ENCODE data around the gene UIMC1.

DNA sequence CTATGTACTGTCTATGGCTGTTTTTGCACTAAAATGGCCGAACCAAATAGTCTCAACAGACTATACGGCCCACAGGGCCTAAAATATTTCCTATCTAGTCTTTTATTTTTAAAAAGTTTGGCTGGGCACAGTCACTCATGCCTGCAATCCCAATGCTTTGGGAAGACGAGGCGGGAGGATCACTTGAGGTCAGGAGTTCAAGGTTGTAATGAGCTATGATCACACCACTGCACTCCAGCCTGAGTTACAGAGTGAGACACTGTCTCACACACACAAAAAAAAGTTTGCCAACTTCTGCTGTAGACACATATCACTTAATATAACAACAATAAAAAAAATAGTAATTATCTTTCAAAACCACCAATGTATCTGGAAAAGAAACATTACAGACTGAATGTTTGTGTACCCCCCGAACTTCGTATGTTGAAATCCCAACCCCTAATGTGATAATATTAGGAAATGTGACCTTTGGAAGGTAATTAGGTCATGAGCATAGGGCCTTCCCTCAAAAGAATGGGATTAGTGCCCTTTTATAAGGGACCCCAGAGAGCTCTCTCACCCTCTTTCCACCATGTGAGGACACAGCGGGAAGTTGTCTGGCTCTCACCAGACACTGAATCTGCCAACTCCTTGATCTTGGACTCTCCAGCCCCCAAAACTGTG, 53.9 kb downstream of the UIMC1 start:
- TF ChIP-seq, protein P1, sequence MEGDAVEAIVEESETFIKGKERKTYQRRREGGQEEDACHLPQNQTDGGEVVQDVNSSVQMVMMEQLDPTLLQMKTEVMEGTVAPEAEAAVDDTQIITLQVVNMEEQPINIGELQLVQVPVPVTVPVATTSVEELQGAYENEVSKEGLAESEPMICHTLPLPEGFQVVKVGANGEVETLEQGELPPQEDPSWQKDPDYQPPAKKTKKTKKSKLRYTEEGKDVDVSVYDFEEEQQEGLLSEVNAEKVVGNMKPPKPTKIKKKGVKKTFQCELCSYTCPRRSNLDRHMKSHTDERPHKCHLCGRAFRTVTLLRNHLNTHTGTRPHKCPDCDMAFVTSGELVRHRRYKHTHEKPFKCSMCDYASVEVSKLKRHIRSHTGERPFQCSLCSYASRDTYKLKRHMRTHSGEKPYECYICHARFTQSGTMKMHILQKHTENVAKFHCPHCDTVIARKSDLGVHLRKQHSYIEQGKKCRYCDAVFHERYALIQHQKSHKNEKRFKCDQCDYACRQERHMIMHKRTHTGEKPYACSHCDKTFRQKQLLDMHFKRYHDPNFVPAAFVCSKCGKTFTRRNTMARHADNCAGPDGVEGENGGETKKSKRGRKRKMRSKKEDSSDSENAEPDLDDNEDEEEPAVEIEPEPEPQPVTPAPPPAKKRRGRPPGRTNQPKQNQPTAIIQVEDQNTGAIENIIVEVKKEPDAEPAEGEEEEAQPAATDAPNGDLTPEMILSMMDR (IDR thresholded peaks at IDR 0.05), result no peak
- TF ChIP-seq POLR2A (IDR thresholded peaks at IDR 0.05), result no peak

Measured in vagina (tissue), 2 donors.